NCI-H187 (cell line): ENCODE measurements around the gene GCK.
A peak's percentile ranks its signal among the peaks of the same experiment; 100 is the strongest.

ENCODE experiments used
- DNase-seq, 2 experiments: peaks; one replicate each; lab custom pipeline; 2025; lab: John Stamatoyannopoulos, UW

The GCK gene

GRCh38 chr7:44222776-44223261 is 33.6 kb upstream of the GCK start:
- no peak for DNase-seq

GRCh38 chr7:44222074-44222473 is 32.8 kb upstream of the GCK start:
- no peak for DNase-seq

GRCh38 chr7:44221231-44221791 is 32.1 kb upstream of the GCK start:
- no peak for DNase-seq

GRCh38 chr7:44220358-44221112 is 31.3 kb upstream of the GCK start:
- no peak for DNase-seq

GRCh38 chr7:44220046-44220357 is 30.8 kb upstream of the GCK start:
- no peak for DNase-seq

- DNase-seq, result no peak
Measured at GRCh38 chr7:44219371-44220045, 30.3 kb upstream of the GCK start.

GRCh38 chr7:44218418-44219201 is 29.4 kb upstream of the GCK start:
- DNase-seq, result no peak

GRCh38 chr7:44217852-44218402 is 28.7 kb upstream of the GCK start:
- no peak for DNase-seq

GRCh38 chr7:44217223-44217714 is 28.0 kb upstream of the GCK start:
- DNase-seq, result no peak

GRCh38 chr7:44216521-44217222 is 27.4 kb upstream of the GCK start:
- DNase-seq, result no peak

- no peak for DNase-seq
Measured at GRCh38 chr7:44216019-44216418, 26.8 kb upstream of the GCK start.

- peak in 1 of 2 experiments; percentile 19 for DNase-seq
Measured at GRCh38 chr7:44215531-44215930, 26.3 kb upstream of the GCK start.

- DNase-seq, result no peak
Measured at GRCh38 chr7:44213877-44214388, 24.7 kb upstream of the GCK start.

- no peak for DNase-seq
Measured at GRCh38 chr7:44213206-44213876, 24.1 kb upstream of the GCK start.

GRCh38 chr7:44212581-44213184 is 23.4 kb upstream of the GCK start:
- no peak for DNase-seq

- DNase-seq, result no peak
Measured at GRCh38 chr7:44212018-44212417, 22.8 kb upstream of the GCK start.

- no peak for DNase-seq
Measured at GRCh38 chr7:44211126-44211675, 22.0 kb upstream of the GCK start.

- no peak for DNase-seq
Measured at GRCh38 chr7:44210107-44210506, 20.9 kb upstream of the GCK start.

GRCh38 chr7:44208085-44208484 is 18.8 kb upstream of the GCK start:
- no peak for DNase-seq

GRCh38 chr7:44206008-44206407 is 16.8 kb upstream of the GCK start:
- no peak for DNase-seq
